Mesenchymal stem cell (in vitro differentiated cells and primary cell): ENCODE data around the gene ARID5B.

Experiments
- DNase-seq: peaks from one replicate; pipeline ENCODE4 v3.0.0-alpha.2; 2013
- H2AFZ ChIP-seq: one replicate; pipeline ENCODE4 v1.6.1; 2013; ENCODE audit warnings: low read depth, mild to moderate bottlenecking, control low read depth, inconsistent platforms, low read length, moderate library complexity
- H2AK5ac ChIP-seq: 2 replicates; pipeline ENCODE4 v1.6.1; 2013; ENCODE audit warnings: low read length, moderate library complexity, mild to moderate bottlenecking, inconsistent platforms; ENCODE audit not compliant: severe bottlenecking
- H2BK120ac ChIP-seq: one replicate; pipeline ENCODE4 v1.6.1; 2013; ENCODE audit warnings: low read depth, mild to moderate bottlenecking, inconsistent platforms, low read length, moderate library complexity
- H2BK12ac ChIP-seq, 2 experiments: one replicate each; pipeline ENCODE4 v1.6.1; 2013; ENCODE audit warnings: inconsistent platforms in 2 of 2, low read length in 2 of 2, mild to moderate bottlenecking in 2 of 2, moderate library complexity in 2 of 2, control low read depth in 1 of 2
- H2BK15ac ChIP-seq: one replicate; pipeline ENCODE4 v1.6.1; 2013; ENCODE audit warnings: mild to moderate bottlenecking, low read depth, inconsistent platforms; ENCODE audit not compliant: poor library complexity, severe bottlenecking
- H2BK5ac ChIP-seq: 2 replicates; pipeline ENCODE4 v1.6.1; 2013; ENCODE audit warnings: low read depth, mild to moderate bottlenecking, low read length, control low read depth, inconsistent platforms; ENCODE audit not compliant: poor library complexity, severe bottlenecking
- H3K14ac ChIP-seq, 2 experiments: one replicate each; pipeline ENCODE4 v1.6.1; 2013; ENCODE audit warnings: inconsistent platforms in 2 of 2, low read length in 2 of 2, control low read depth in 1 of 2, mild to moderate bottlenecking in 1 of 2, moderate library complexity in 1 of 2
- H3K18ac ChIP-seq, 2 experiments: one replicate each; pipeline ENCODE4 v1.6.1; 2013; ENCODE audit warnings: inconsistent platforms in 2 of 2, low read length in 2 of 2, control low read depth in 1 of 2, low read depth in 1 of 2, mild to moderate bottlenecking in 1 of 2
- H3K23ac ChIP-seq, 2 experiments: one replicate each; pipeline ENCODE4 v1.6.1; 2013; ENCODE audit warnings: inconsistent platforms in 2 of 2, low read length in 2 of 2, mild to moderate bottlenecking in 2 of 2, moderate library complexity in 2 of 2, control low read depth in 1 of 2
- H3K27ac ChIP-seq: 2 replicates; pipeline ENCODE4 v1.5.1; 2013; ENCODE audit warnings: mild to moderate bottlenecking, moderate library complexity, low read length, control low read depth, inconsistent platforms; ENCODE audit not compliant: poor library complexity, severe bottlenecking
- H3K27me3 ChIP-seq, 2 experiments: 2 replicates each; pipeline versions ENCODE4 v1.6.1 to v1.7.0; 2013; ENCODE audit warnings: low read length in 2 of 2, mild to moderate bottlenecking in 2 of 2, moderate library complexity in 2 of 2, control low read depth in 1 of 2, inconsistent platforms in 1 of 2; ENCODE audit not compliant: control insufficient read depth in 1 of 2, insufficient read depth in 1 of 2
- H3K36me3 ChIP-seq, 2 experiments: 2 replicates each; pipeline versions ENCODE4 v1.6.1 to v1.7.0; 2013; ENCODE audit warnings: low read length in 2 of 2, control low read depth in 1 of 2, inconsistent platforms in 1 of 2, low read depth in 1 of 2, mild to moderate bottlenecking in 1 of 2; ENCODE audit not compliant: insufficient read depth in 2 of 2, control insufficient read depth in 1 of 2
- H3K4ac ChIP-seq, 2 experiments: one replicate each; pipeline ENCODE4 v1.6.1; 2013; ENCODE audit warnings: inconsistent platforms in 2 of 2, low read length in 2 of 2, mild to moderate bottlenecking in 2 of 2, moderate library complexity in 2 of 2, control low read depth in 1 of 2, low read depth in 1 of 2
- H3K4me1 ChIP-seq: 2 replicates; pipeline ENCODE4 v1.6.1; 2013; ENCODE audit warnings: low read depth, low read length, control low read depth; ENCODE audit not compliant: control insufficient read depth, insufficient read depth
- H3K4me2 ChIP-seq: 2 replicates; pipeline ENCODE4 v1.6.1; 2013; ENCODE audit warnings: low read length, mild to moderate bottlenecking, inconsistent platforms; ENCODE audit not compliant: poor library complexity, severe bottlenecking
- H3K4me3 ChIP-seq, 2 experiments: 2 replicates each; pipeline versions ENCODE4 v1.5.1 to v1.7.0; 2013; ENCODE audit warnings: low read length in 2 of 2, mild to moderate bottlenecking in 2 of 2, control low read depth in 1 of 2, low read depth in 1 of 2; ENCODE audit not compliant: insufficient read depth in 1 of 2
- H3K79me1 ChIP-seq: replicated peaks from 2 replicates; pipeline ENCODE4 v1.6.1; 2013; ENCODE audit warnings: mild to moderate bottlenecking, control low read depth, low read length, inconsistent platforms; ENCODE audit not compliant: poor library complexity, severe bottlenecking
- H3K9ac ChIP-seq: 2 replicates; pipeline ENCODE4 v1.7.0; 2013; ENCODE audit warnings: mild to moderate bottlenecking, low read length, moderate library complexity
- H3K9me3 ChIP-seq: 2 replicates; pipeline ENCODE4 v1.7.0; 2013; ENCODE audit warnings: mild to moderate bottlenecking, low read length; ENCODE audit not compliant: control insufficient read depth
- H4K8ac ChIP-seq: one replicate; pipeline ENCODE4 v1.6.1; 2013; ENCODE audit warnings: inconsistent platforms, mild to moderate bottlenecking, low read length, moderate library complexity
- H4K91ac ChIP-seq: one replicate; pipeline ENCODE4 v1.6.1; 2013; ENCODE audit warnings: mild to moderate bottlenecking, low read length, inconsistent platforms
- WGBS: methylation state at CpG from one replicate; pipeline ENCODE4 v1.1.7; 2013; ENCODE audit warnings: mixed read lengths; 5-methylcytosine and 5-hydroxymethylcytosine counted together

Gene ARID5B

GRCh38 chr10:61869774-61870525 is 31.5 kb upstream of the ARID5B start:
- peak overlapping the region; percentile 12 for H3K9ac ChIP-seq
- H2BK5ac ChIP-seq: no peak overlapping the region
- no peak overlapping the region for H3K23ac ChIP-seq
- WGBS: no CpG with 5 or more reads among the region's 6 CpGs
- H2AFZ ChIP-seq: no peak overlapping the region
- no peak overlapping the region for H3K4me3 ChIP-seq
- H3K4ac ChIP-seq: peak overlapping the region in 1 of 2 experiments; percentile 45
- no peak overlapping the region for H2BK12ac ChIP-seq
- H4K8ac ChIP-seq: no peak overlapping the region
- H3K79me1 ChIP-seq: no peaks in the 10 kb centered on the region
- no peak overlapping the region for H3K14ac ChIP-seq
- H4K91ac ChIP-seq: no peak overlapping the region
- H3K4me2 ChIP-seq: no peak overlapping the region
- H3K18ac ChIP-seq: peak overlapping the region; percentile 6 to 44
- DNase-seq: peak; percentile 50
- peaks cover 4% of the 10 kb centered on the region for H3K4me1 ChIP-seq
- H3K9me3 ChIP-seq: no peaks in the 10 kb centered on the region
- H3K27ac ChIP-seq: peak overlapping the region; percentile 50
- no peaks in the 10 kb centered on the region for H3K36me3 ChIP-seq
- peak overlapping the region; percentile 50 for H2BK120ac ChIP-seq
- H3K27me3 ChIP-seq: no peaks in the 10 kb centered on the region
- no peak overlapping the region for H2BK15ac ChIP-seq
- no peak overlapping the region for H2AK5ac ChIP-seq

DNA sequence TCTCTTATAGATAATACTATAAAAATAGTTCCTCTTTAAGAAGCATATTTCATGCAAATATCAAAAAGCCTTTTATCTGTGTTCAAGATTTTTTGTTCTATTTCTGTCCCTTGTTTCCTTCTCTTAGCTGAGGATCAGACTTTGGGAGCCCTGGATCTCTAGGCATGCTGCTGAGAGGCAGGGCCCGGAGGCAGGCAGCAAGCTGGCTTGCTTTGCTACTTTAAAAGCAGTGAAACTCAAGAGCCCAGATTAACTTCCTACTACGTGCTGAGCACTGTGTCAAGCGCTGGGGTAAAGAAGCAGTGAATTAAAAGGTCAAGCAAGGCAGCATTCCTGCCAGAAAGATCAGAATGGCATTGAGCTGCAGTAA is 31.0 kb upstream of the ARID5B start:
- Histone ChIP-seq H3K27ac (peak overlapping the region; percentile 70), H2BK15ac (peak overlapping the region; percentile 76), H3K14ac (no peak overlapping the region), H2BK5ac (no peak overlapping the region), H3K4me1 (peaks cover 4% of the 10 kb centered on the region), H3K36me3 (no peaks in the 10 kb centered on the region), H3K4ac (peak overlapping the region in 1 of 2 experiments; percentile 29), H4K91ac (no peak overlapping the region), H3K4me3 (no peak overlapping the region), H3K18ac (peak overlapping the region in 1 of 2 experiments; percentile 80), H3K9ac (no peak overlapping the region), H3K79me1 (no peaks in the 10 kb centered on the region), H3K4me2 (no peak overlapping the region), H2AFZ (no peak overlapping the region), H4K8ac (peak overlapping the region; percentile 28), H3K9me3 (no peaks in the 10 kb centered on the region), H2BK120ac (peak overlapping the region; percentile 62), H2BK12ac (peak overlapping the region; percentile 37 to 91), H2AK5ac (peak overlapping the region; percentile 27), H3K23ac (no peak overlapping the region), H3K27me3 (no peaks in the 10 kb centered on the region)
- no peak for DNase-seq
- 96% methylated on average over 3 of the region's 3 CpGs for WGBS

DNA sequence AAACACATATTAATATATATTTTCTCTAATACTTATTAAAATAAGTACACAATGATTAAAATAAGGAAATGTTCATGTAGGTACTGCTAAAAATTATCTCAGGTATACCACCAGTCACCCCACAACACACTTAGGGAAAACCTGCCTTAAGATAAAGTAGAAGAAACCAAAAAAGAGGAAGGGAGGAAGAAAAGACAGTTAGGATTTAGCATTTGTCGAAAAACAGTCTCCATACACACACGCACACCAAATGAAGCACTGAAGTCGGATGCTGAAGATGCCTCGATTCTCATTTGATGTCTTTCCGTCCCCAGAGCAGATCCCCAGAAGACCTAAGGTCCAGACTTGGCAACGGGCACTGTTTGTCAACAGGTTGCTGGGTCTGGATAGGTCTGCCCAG is 30.0 kb upstream of the ARID5B start:
- no peak overlapping the region for H4K8ac ChIP-seq

DNA sequence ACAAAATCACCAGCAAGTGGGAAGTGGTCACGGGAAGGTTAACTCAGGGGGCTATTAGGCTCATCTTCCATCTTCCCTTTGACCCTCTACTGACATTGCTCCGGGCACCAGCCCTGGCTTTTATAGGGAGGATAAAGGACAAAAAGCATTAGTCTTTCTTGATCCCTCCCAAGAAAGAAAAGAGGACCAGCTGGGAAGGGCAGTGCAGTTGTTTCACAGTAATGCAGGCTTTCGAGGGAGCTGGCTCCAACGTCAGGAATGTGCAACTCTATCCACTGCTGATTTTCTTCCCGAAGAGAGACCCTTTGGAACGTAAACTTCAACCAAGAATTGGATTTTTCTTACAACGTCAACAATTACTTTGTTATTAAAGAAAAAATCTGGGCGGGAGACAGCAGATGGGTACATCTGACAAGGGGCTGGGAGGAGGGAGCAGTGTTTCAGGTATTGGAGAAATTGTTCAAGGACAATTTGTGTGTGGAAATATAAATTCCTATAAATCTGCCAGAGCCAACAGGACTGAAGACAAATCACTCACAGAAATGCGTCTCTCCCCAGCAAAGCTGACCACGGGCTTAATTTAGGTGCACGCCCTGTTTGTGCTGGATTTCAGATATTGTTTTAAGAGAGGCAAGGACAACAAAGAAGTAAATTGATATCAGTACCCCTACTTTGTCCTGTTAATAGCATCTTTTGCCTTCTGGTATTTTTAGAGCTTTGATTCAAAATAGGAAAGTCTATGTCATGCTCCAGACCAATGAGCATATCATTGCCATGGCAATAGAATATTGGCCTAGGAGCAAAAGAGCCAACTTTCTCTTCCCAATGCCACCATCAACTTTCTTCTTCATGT is 23.4 kb upstream of the ARID5B start:
- Histone ChIP-seq H3K9ac (no peak overlapping the region), H3K14ac (no peak overlapping the region), H3K9me3 (no peaks in the 10 kb centered on the region), H3K4me2 (no peak overlapping the region), H4K8ac (no peak overlapping the region), H3K4me3 (no peak overlapping the region), H2BK5ac (no peak overlapping the region), H3K79me1 (no peaks in the 10 kb centered on the region), H3K4me1 (no peaks in the 10 kb centered on the region), H3K36me3 (no peaks in the 10 kb centered on the region), H2AK5ac (no peak overlapping the region), H2BK12ac (no peak overlapping the region), H4K91ac (no peak overlapping the region), H3K23ac (no peak overlapping the region), H3K4ac (no peak overlapping the region), H2AFZ (no peak overlapping the region), H2BK120ac (no peak overlapping the region), H2BK15ac (no peak overlapping the region), H3K27ac (no peak overlapping the region), H3K27me3 (no peaks in the 10 kb centered on the region), H3K18ac (no peak overlapping the region)
- 93% methylated on average over 7 of the region's 11 CpGs for WGBS
- DNase-seq: no peak

More for the DNA sequence above, 30.0 kb upstream of the ARID5B start:
- no peak overlapping the region for H2BK5ac ChIP-seq
- H2AFZ ChIP-seq: no peak overlapping the region
- no peak overlapping the region for H2AK5ac ChIP-seq
- no peaks in the 10 kb centered on the region for H3K79me1 ChIP-seq
- peak overlapping the region in 1 of 2 experiments; percentile 55 for H3K14ac ChIP-seq
- H2BK12ac ChIP-seq: peak overlapping the region in 1 of 2 experiments; percentile 90
- H3K36me3 ChIP-seq: no peaks in the 10 kb centered on the region
- no peak overlapping the region for H3K18ac ChIP-seq
- H4K91ac ChIP-seq: no peak overlapping the region
- no peak overlapping the region for H3K9ac ChIP-seq
- no peak overlapping the region for H2BK120ac ChIP-seq
- no peak overlapping the region for H3K4me3 ChIP-seq
- H3K27ac ChIP-seq: no peak overlapping the region
- 97% methylated on average over 6 of the region's 6 CpGs for WGBS
- H3K4ac ChIP-seq: peak overlapping the region in 1 of 2 experiments; percentile 11
- H3K4me1 ChIP-seq: peaks cover 4% of the 10 kb centered on the region
- H3K9me3 ChIP-seq: no peaks in the 10 kb centered on the region
- no peak overlapping the region for H2BK15ac ChIP-seq
- H3K4me2 ChIP-seq: no peak overlapping the region
- no peak overlapping the region for H3K23ac ChIP-seq
- no peak for DNase-seq
- no peaks in the 10 kb centered on the region for H3K27me3 ChIP-seq
